Esophagus muscularis mucosa (tissue), 4 donors: ENCODE data around the gene CDK17. TPM values are rescaled to one million over a fixed set of nuclear protein-coding genes. Genes with fewer than 3 reads are reported as not detected.

Source experiments
- DNase-seq: peaks from one replicate; pipeline ENCODE4 v3.0.0-alpha.2; 2017; ENCODE audit errors: extremely low spot score
- H3K27ac ChIP-seq, 4 donors: fragments of 200-600 bp; sonication (generic); replicated peaks in 1 of 4; 1 replicate in 3 of 4; 2 replicates in 1 of 4; pipeline ENCODE4 v1.5.1; 2016 to 2019; ENCODE audit warnings: mild to moderate bottlenecking in 1 of 4
- H3K27me3 ChIP-seq, 4 donors: fragments of 200-600 bp; sonication (generic); one replicate each; pipeline versions ENCODE4 v1.5.1 to v1.6.0; 2016 to 2019
- H3K36me3 ChIP-seq, 4 donors: fragments of 200-600 bp; sonication (generic); one replicate each; pipeline ENCODE4 v1.5.1; 2016 to 2019
- H3K4me1 ChIP-seq, 4 donors: fragments of 200-600 bp; sonication (generic); one replicate each; pipeline ENCODE4 v1.5.1; 2016 to 2019
- H3K4me3 ChIP-seq, 4 donors: fragments of 200-600 bp; sonication (generic); 1 replicate in 2 of 4; 2 replicates in 2 of 4; pipeline ENCODE4 v1.5.1; 2016 to 2019; ENCODE audit warnings: mild to moderate bottlenecking in 4 of 4, moderate library complexity in 1 of 4
- H3K9me3 ChIP-seq, 4 donors: fragments of 200-600 bp; sonication (generic); 1 replicate in 3 of 4; 2 replicates in 1 of 4; pipeline ENCODE4 v1.5.1; 2016 to 2019
- CTCF ChIP-seq, 3 experiments: fragments of 200-600 bp in 2 of 3; fragments of 450-650 bp in 1 of 3; sonication (generic) in 2 of 3; IDR thresholded peaks; one replicate each; pipeline ENCODE4 v1.5.1; 2017 to 2019; ENCODE audit warnings: antibody characterized with exemption in 3 of 3, mild to moderate bottlenecking in 2 of 3, moderate library complexity in 1 of 3
- EP300 ChIP-seq: sonication (generic); formaldehyde crosslinking; IDR thresholded peaks from one replicate; pipeline ENCODE4 v1.6.1; 2017; ENCODE audit warnings: antibody characterized with exemption
- POLR2A ChIP-seq: fragments of 450-650 bp; IDR thresholded peaks from one replicate; pipeline ENCODE4 v1.6.1; 2017; ENCODE audit warnings: antibody characterized with exemption, moderate library complexity, mild to moderate bottlenecking, low read depth
- POLR2AphosphoS5 ChIP-seq, 2 donors: sonication (generic); formaldehyde crosslinking; IDR thresholded peaks; one replicate each; pipeline ENCODE4 v1.6.1; 2017; ENCODE audit warnings: antibody characterized with exemption in 2 of 2
- WGBS: methylation state at CpG from one replicate; pipeline ENCODE4 v1.1.5; 2018; 5-methylcytosine and 5-hydroxymethylcytosine counted together
- intact Hi-C: fragments of 100-400 bp; cut with DNase I; formaldehyde crosslinking; loops from one replicate; pipeline ENCODE4 v1.15.1; 2023
- total RNA-seq, 4 donors: library from RNA; depleted of rRNA; stranded (reverse); fragments of >200 nt; gene quantifications; one replicate each; pipeline versions ENCODE4 v1.1.0 to v1.2.1, GENCODE V29; 2016

Gene CDK17
- total RNA-seq, 4 donors from 2014 or later = 56.2 to 96.9 (median 68.6) TPM

GRCh38 chr12:96354844-96355534 lies 45.2 kb downstream of the CDK17 start:
- intact Hi-C loops = no loop called here
- Histone ChIP-seq H3K27me3 (no peaks in the 10 kb centered on the region), H3K4me3 (no peak overlapping the region), H3K4me1 (peaks cover 41 to 91% (median 87%) of the 10 kb centered on the region in 4 donors), H3K36me3 (no peaks in the 10 kb centered on the region), H3K27ac (peak overlapping the region in 2 of 4 donors; percentile 24 to 39), H3K9me3 (no peaks in the 10 kb centered on the region)
- 91% methylated on average over 8 of the region's 8 CpGs for WGBS
- no peak for DNase-seq
- TF ChIP-seq EP300 (no peak), POLR2AphosphoS5 (IDR thresholded peaks at IDR 0.05) (no peak), CTCF (IDR thresholded peaks at IDR 0.05) (no peak), POLR2A (no peak)

GRCh38 chr12:96354326-96354725 lies 45.9 kb downstream of the CDK17 start:
- peaks cover 41 to 89% (median 86%) of the 10 kb centered on the region in 4 donors for H3K4me1 ChIP-seq
- DNase-seq = no peak
- H3K27ac ChIP-seq = peak overlapping the region in 3 of 4 donors; percentile 21 to 39 (median 24)
- 84% methylated on average over 3 of the region's 3 CpGs for WGBS
- no peaks in the 10 kb centered on the region for H3K36me3 ChIP-seq
- intact Hi-C loops = no loop called here
- no peak overlapping the region for H3K4me3 ChIP-seq
- no peaks in the 10 kb centered on the region for H3K27me3 ChIP-seq
- no peaks in the 10 kb centered on the region for H3K9me3 ChIP-seq
- no peak for TF ChIP-seq CTCF (IDR thresholded peaks at IDR 0.05)
- TF ChIP-seq POLR2A = no peak
- TF ChIP-seq EP300 = no peak
- TF ChIP-seq POLR2AphosphoS5 (IDR thresholded peaks at IDR 0.05) = no peak

GRCh38 chr12:96352161-96352835 lies 47.9 kb downstream of the CDK17 start:
- WGBS = 48% methylated on average over 3 of the region's 3 CpGs
- intact Hi-C loops = no loop called here
- Histone ChIP-seq H3K36me3 (no peaks in the 10 kb centered on the region), H3K9me3 (no peaks in the 10 kb centered on the region), H3K4me1 (peaks cover 37 to 91% (median 86%) of the 10 kb centered on the region in 4 donors), H3K27ac (peak overlapping the region; percentile 41 to 58 (median 46)), H3K4me3 (no peak overlapping the region), H3K27me3 (no peaks in the 10 kb centered on the region)
- no peak for TF ChIP-seq CTCF (IDR thresholded peaks at IDR 0.05)
- no peak for TF ChIP-seq POLR2A
- no peak for TF ChIP-seq POLR2AphosphoS5 (IDR thresholded peaks at IDR 0.05)
- TF ChIP-seq EP300 = no peak
- no peak for DNase-seq

- H3K27me3 ChIP-seq = no peaks in the 10 kb centered on the region
- H3K27ac ChIP-seq = no peak overlapping the region
- no peak for DNase-seq
- H3K4me3 ChIP-seq = no peak overlapping the region
- H3K4me1 ChIP-seq = peaks cover 30 to 91% (median 84%) of the 10 kb centered on the region in 4 donors
- H3K36me3 ChIP-seq = no peaks in the 10 kb centered on the region
- 97% methylated on average over 1 of the region's 1 CpG for WGBS
- intact Hi-C loops = no loop called here
- H3K9me3 ChIP-seq = no peaks in the 10 kb centered on the region
- no peak for TF ChIP-seq POLR2AphosphoS5 (IDR thresholded peaks at IDR 0.05)
- TF ChIP-seq CTCF (IDR thresholded peaks at IDR 0.05) = no peak
- no peak for TF ChIP-seq POLR2A
- no peak for TF ChIP-seq EP300
Measured at GRCh38 chr12:96350982-96351381, 49.3 kb downstream of the CDK17 start.
